Panc1 (cell line): ENCODE results near the gene SEZ6L.

Source experiments
- CTCF ChIP-seq: fragments of 450-650 bp; IDR thresholded peaks from 2 replicates; pipeline ENCODE4 v1.5.1; 2017; ENCODE audit warnings: mild to moderate bottlenecking
- POLR2AphosphoS5 ChIP-seq: IDR thresholded peaks from 2 replicates; pipeline ENCODE4 v1.6.1; 2012; ENCODE audit warnings: mild to moderate bottlenecking, low read depth, low read length, moderate library complexity

GRCh38 chr22:26367402-26368245 is 198.4 kb downstream of the SEZ6L start:
- peak; percentile 90 for TF ChIP-seq CTCF
- no peak for TF ChIP-seq POLR2AphosphoS5
